SK-N-SH (cell line): ENCODE data around the gene CACNA1D.

ENCODE experiments used
- CTCF ChIP-seq: fragments of 200-600 bp; sonication (generic); IDR thresholded peaks from 2 replicates; pipeline ENCODE4 v1.6.1; 2017; ENCODE audit warnings: antibody characterized with exemption, mild to moderate bottlenecking, moderate library complexity
- ELF1 ChIP-seq: IDR thresholded peaks from 2 replicates; pipeline ENCODE4 v1.4.0; 2012
- EZH2phosphoT487 ChIP-seq: fragments of 200-600 bp; sonication (generic); IDR thresholded peaks from 2 replicates; pipeline ENCODE4 v1.6.1; 2017; ENCODE audit warnings: low read depth, mixed run types, mild to moderate bottlenecking, antibody characterized with exemption, moderate library complexity, borderline replicate concordance
- FOXM1 ChIP-seq: IDR thresholded peaks from 2 replicates; pipeline ENCODE4 v1.4.0; 2012; ENCODE audit warnings: low read depth, mild to moderate bottlenecking
- TAF1 ChIP-seq: IDR thresholded peaks from 2 replicates; pipeline ENCODE4 v1.6.1; 2012; ENCODE audit warnings: low read depth, mild to moderate bottlenecking, low read length, moderate library complexity, borderline replicate concordance
- USF2 ChIP-seq: fragments of 150-350 bp; IDR thresholded peaks from 2 replicates; pipeline ENCODE4 v1.6.1; 2017; ENCODE audit warnings: antibody characterized with exemption, low read length, low read depth, borderline replicate concordance

GRCh38 chr3:53478921-53479664 is 15.3 kb upstream of the CACNA1D start:
- TF ChIP-seq CTCF = no peak
- no peak for TF ChIP-seq USF2
- TF ChIP-seq FOXM1 = no peak
- no peak for TF ChIP-seq EZH2phosphoT487
- TF ChIP-seq TAF1 = no peak
- TF ChIP-seq ELF1 = no peak
